Thyroid gland (tissue), 4 donors: ENCODE measurements around the gene OR10D3. TPM values are rescaled to one million over a fixed set of nuclear protein-coding genes. Genes with fewer than 3 reads are reported as not detected.

Experiments
- DNase-seq, 2 donors: peaks; one replicate each; pipeline ENCODE4 v3.0.0-alpha.2; 2019
- H3K27ac ChIP-seq, 3 donors: fragments of 200-600 bp; sonication (generic); 1 replicate in 2 of 3; 2 replicates in 1 of 3; pipeline ENCODE4 v1.5.1; 2016 to 2019; ENCODE audit warnings: mild to moderate bottlenecking in 1 of 3, moderate library complexity in 1 of 3
- H3K27me3 ChIP-seq: fragments of 200-600 bp; sonication (generic); one replicate; pipeline ENCODE4 v1.5.1; 2019
- H3K36me3 ChIP-seq, 2 donors: fragments of 200-600 bp; sonication (generic); one replicate each; pipeline ENCODE4 v1.5.1; 2016 to 2019
- H3K4me1 ChIP-seq, 2 donors: fragments of 200-600 bp; sonication (generic); one replicate each; pipeline ENCODE4 v1.5.1; 2017 to 2019
- H3K4me3 ChIP-seq, 3 donors: fragments of 200-600 bp; sonication (generic); replicated peaks in 1 of 3; 1 replicate in 2 of 3; 2 replicates in 1 of 3; pipeline ENCODE4 v1.5.1; 2016; ENCODE audit warnings: mild to moderate bottlenecking in 1 of 3
- H3K9me3 ChIP-seq: fragments of 200-600 bp; sonication (generic); one replicate; pipeline ENCODE4 v1.5.1; 2017
- CTCF ChIP-seq, 6 experiments: fragments of 200-600 bp in 3 of 6; fragments of 450-650 bp in 3 of 6; sonication (generic) in 3 of 6; IDR thresholded peaks; one replicate each; pipeline ENCODE4 v1.5.1; 2016 to 2019; ENCODE audit warnings: antibody characterized with exemption in 6 of 6, mild to moderate bottlenecking in 2 of 6, inconsistent platforms in 1 of 6, moderate library complexity in 1 of 6
- POLR2A ChIP-seq, 2 donors: fragments of 450-650 bp; IDR thresholded peaks; one replicate each; pipeline ENCODE4 v1.6.1; 2017; ENCODE audit warnings: antibody characterized with exemption in 2 of 2, mild to moderate bottlenecking in 2 of 2, moderate library complexity in 1 of 2
- WGBS, 2 donors: methylation state at CpG; one replicate each; pipeline ENCODE4 v1.1.5; 2017; 5-methylcytosine and 5-hydroxymethylcytosine counted together
- intact Hi-C: fragments of 100-400 bp; cut with DNase I; formaldehyde crosslinking; loops from one replicate; pipeline ENCODE4 v1.15.1; 2023
- total RNA-seq, 4 donors: library from RNA; depleted of rRNA; stranded (reverse); fragments of >200 nt; gene quantifications; one replicate each; pipeline ENCODE4 v1.2.3, GENCODE V29; 2016

OR10D3 gene
- total RNA-seq = not detected

GRCh38 chr11:124183068-124183467, at the start of gene OR10D3:
TSS of gene OR10D3 (plus strand) at chr11:124183345. CDS start at chr11:124185270, 1,925 bp downstream.
- no peak within 1 kb of the TSS for H3K4me3 ChIP-seq
- 38 to 48% methylated on average over 3 of the region's 3 CpGs for WGBS, 2 donors
- no peaks in the 10 kb centered on the region for H3K27me3 ChIP-seq
- intact Hi-C loops = no loop called here
- H3K36me3 ChIP-seq = no peaks in the 10 kb centered on the region
- no peak within 1 kb of the TSS for H3K27ac ChIP-seq
- no peaks in the 10 kb centered on the region for H3K4me1 ChIP-seq
- DNase-seq = no peak
- H3K9me3 ChIP-seq = no peaks in the 10 kb centered on the region
- TF ChIP-seq POLR2A (IDR thresholded peaks at IDR 0.05) (no peak), CTCF (IDR thresholded peaks at IDR 0.05) (no peak)

GRCh38 chr11:124143034-124143433, 40.1 kb upstream of the OR10D3 start:
- no peaks in the 10 kb centered on the region for H3K4me1 ChIP-seq
- no peaks in the 10 kb centered on the region for H3K27me3 ChIP-seq
- intact Hi-C loops = no loop called here
- 88 to 97% methylated on average over 2 of the region's 2 CpGs for WGBS, 2 donors
- DNase-seq = no peak
- H3K9me3 ChIP-seq = no peaks in the 10 kb centered on the region
- H3K4me3 ChIP-seq = no peak overlapping the region
- TF ChIP-seq POLR2A (IDR thresholded peaks at IDR 0.05) (no peak), CTCF (IDR thresholded peaks at IDR 0.05) (no peak)
- H3K36me3 ChIP-seq = peaks cover 17 to 25% of the 10 kb centered on the region in 2 donors
- H3K27ac ChIP-seq = no peak overlapping the region

GRCh38 chr11:124147951-124148350, 35.2 kb upstream of the OR10D3 start:
- no peak for TF ChIP-seq POLR2A (IDR thresholded peaks at IDR 0.05)
- TF ChIP-seq CTCF (IDR thresholded peaks at IDR 0.05) = no peak
- no peak for DNase-seq
- Histone ChIP-seq H3K9me3 (no peaks in the 10 kb centered on the region), H3K36me3 (peaks cover 1 to 21% of the 10 kb centered on the region in 2 donors), H3K4me3 (no peak overlapping the region), H3K27me3 (no peaks in the 10 kb centered on the region), H3K27ac (no peak overlapping the region), H3K4me1 (no peaks in the 10 kb centered on the region)
- WGBS, 2 donors = 85 to 90% methylated on average over 2 of the region's 2 CpGs
- intact Hi-C loops = no loop called here

GRCh38 chr11:124150684-124151083, 32.5 kb upstream of the OR10D3 start:
- no peaks in the 10 kb centered on the region for H3K4me1 ChIP-seq
- no peak overlapping the region for H3K4me3 ChIP-seq
- no peak for DNase-seq
- TF ChIP-seq CTCF (IDR thresholded peaks at IDR 0.05) (no peak), POLR2A (IDR thresholded peaks at IDR 0.05) (no peak)
- intact Hi-C loops = no loop called here
- peaks cover 0 to 11% of the 10 kb centered on the region in 2 donors for H3K36me3 ChIP-seq
- WGBS, 2 donors = 81 to 86% methylated on average over 5 of the region's 5 CpGs
- no peak overlapping the region for H3K27ac ChIP-seq
- H3K27me3 ChIP-seq = no peaks in the 10 kb centered on the region
- no peaks in the 10 kb centered on the region for H3K9me3 ChIP-seq

- no peak for TF ChIP-seq POLR2A (IDR thresholded peaks at IDR 0.05)
- TF ChIP-seq CTCF (IDR thresholded peaks at IDR 0.05) = peak in 1 of 6 experiments; percentile 17
- intact Hi-C loops = no loop called here
- H3K27ac ChIP-seq = no peak overlapping the region
- WGBS, 2 donors = 91 to 92% methylated on average over 3 of the region's 3 CpGs
- H3K4me3 ChIP-seq = no peak overlapping the region
- no peaks in the 10 kb centered on the region for H3K4me1 ChIP-seq
- DNase-seq = no peak
- no peaks in the 10 kb centered on the region for H3K27me3 ChIP-seq
- H3K36me3 ChIP-seq = peaks cover 0 to 4% of the 10 kb centered on the region in 2 donors
- H3K9me3 ChIP-seq = no peaks in the 10 kb centered on the region
These were observed 30.3 kb upstream of the OR10D3 start for GRCh38 chr11:124152770-124153407.
